Right atrium auricular region (tissue), 2 donors: ENCODE measurements around the gene SLC2A10. TPM values are rescaled to one million over a fixed set of nuclear protein-coding genes. Genes with fewer than 3 reads are reported as not detected.
"Not testable (repeated sequence)": the region's sequence is repeated elsewhere in the genome, so short reads cannot be mapped to it uniquely, and the experiment has no call there.

Experiments
- DNase-seq: peaks from one replicate; pipeline ENCODE4 v3.0.0-alpha.2; 2019; ENCODE audit warnings: low spot score
- H3K27ac ChIP-seq, 2 donors: fragments of 200-600 bp; sonication (generic); 1 replicate in 1 of 2; 2 replicates in 1 of 2; pipeline ENCODE4 v1.5.1; 2016 to 2019
- H3K27me3 ChIP-seq, 2 donors: fragments of 200-600 bp; sonication (generic); one replicate each; pipeline versions ENCODE4 v1.5.1 to v1.6.0; 2017 to 2019
- H3K36me3 ChIP-seq: fragments of 200-600 bp; sonication (generic); one replicate; pipeline ENCODE4 v1.5.1; 2016
- H3K4me1 ChIP-seq, 2 donors: fragments of 200-600 bp; sonication (generic); one replicate each; pipeline versions ENCODE4 v1.5.1 to v1.6.0; 2017 to 2019
- H3K4me3 ChIP-seq, 2 donors: fragments of 200-600 bp; sonication (generic); 1 replicate in 1 of 2; 2 replicates in 1 of 2; pipeline ENCODE4 v1.5.1; 2017 to 2019; ENCODE audit warnings: mild to moderate bottlenecking in 1 of 2, moderate library complexity in 1 of 2
- H3K9me3 ChIP-seq, 2 donors: fragments of 200-600 bp; sonication (generic); one replicate each; pipeline ENCODE4 v1.5.1; 2019
- CTCF ChIP-seq, 2 donors: fragments of 200-600 bp; sonication (generic); IDR thresholded peaks; one replicate each; pipeline ENCODE4 v1.5.1; 2019; ENCODE audit warnings: antibody characterized with exemption in 2 of 2
- total RNA-seq, 2 donors: library from RNA; depleted of rRNA; stranded (reverse); fragments of >200 nt; gene quantifications; one replicate each; pipeline ENCODE4 v1.1.0, GENCODE V29; 2016

Gene SLC2A10
- total RNA-seq, 2 donors from 2014 or later: 5.6 to 6.4 TPM

DNA sequence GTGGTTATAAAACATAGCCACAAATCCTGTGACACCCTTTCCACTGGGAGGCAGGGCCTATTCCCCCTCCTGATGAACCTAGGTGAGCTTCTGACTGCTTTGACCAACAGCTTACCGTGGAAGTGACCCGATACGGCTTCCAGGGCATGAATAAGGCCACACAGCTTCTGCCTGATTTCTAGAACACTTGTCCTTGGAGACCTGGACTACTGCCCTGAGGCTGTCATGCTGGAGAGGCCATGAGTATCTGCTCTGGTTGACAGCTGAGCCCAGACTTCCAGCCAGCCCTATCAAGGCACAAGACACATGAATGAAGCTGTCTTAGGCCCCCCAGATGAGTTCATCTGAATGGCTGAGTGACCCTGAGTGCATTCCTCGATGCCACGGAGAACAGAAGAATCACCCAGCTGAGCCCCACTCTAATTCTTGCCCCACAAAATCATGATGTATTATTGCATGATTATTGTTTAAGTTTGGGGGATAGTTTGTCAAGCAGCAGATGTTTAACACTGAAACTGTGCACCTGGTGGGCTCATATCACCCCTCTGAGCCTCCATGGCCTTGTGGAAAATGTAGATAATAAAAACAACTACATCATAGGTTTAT lies 36.8 kb upstream of the SLC2A10 start:
- DNase-seq: no peak
- Histone ChIP-seq H3K27me3 (no peaks in the 10 kb centered on the region), H3K27ac (no peak overlapping the region), H3K4me1 (no peaks in the 10 kb centered on the region), H3K36me3 (no peaks in the 10 kb centered on the region), H3K9me3 (peaks cover 0 to 18% of the 10 kb centered on the region in 2 donors), H3K4me3 (no peak overlapping the region)
- no peak for TF ChIP-seq CTCF (IDR thresholded peaks at IDR 0.05)

GRCh38 chr20:46673394-46674252 lies 35.8 kb upstream of the SLC2A10 start:
- Histone ChIP-seq H3K27me3 (no peaks in the 10 kb centered on the region), H3K27ac (no peak overlapping the region), H3K4me1 (no peaks in the 10 kb centered on the region), H3K4me3 (no peak overlapping the region), H3K9me3 (peaks cover 0 to 18% of the 10 kb centered on the region in 2 donors), H3K36me3 (no peaks in the 10 kb centered on the region)
- DNase-seq: no peak
- TF ChIP-seq CTCF (IDR thresholded peaks at IDR 0.05): no peak

DNA sequence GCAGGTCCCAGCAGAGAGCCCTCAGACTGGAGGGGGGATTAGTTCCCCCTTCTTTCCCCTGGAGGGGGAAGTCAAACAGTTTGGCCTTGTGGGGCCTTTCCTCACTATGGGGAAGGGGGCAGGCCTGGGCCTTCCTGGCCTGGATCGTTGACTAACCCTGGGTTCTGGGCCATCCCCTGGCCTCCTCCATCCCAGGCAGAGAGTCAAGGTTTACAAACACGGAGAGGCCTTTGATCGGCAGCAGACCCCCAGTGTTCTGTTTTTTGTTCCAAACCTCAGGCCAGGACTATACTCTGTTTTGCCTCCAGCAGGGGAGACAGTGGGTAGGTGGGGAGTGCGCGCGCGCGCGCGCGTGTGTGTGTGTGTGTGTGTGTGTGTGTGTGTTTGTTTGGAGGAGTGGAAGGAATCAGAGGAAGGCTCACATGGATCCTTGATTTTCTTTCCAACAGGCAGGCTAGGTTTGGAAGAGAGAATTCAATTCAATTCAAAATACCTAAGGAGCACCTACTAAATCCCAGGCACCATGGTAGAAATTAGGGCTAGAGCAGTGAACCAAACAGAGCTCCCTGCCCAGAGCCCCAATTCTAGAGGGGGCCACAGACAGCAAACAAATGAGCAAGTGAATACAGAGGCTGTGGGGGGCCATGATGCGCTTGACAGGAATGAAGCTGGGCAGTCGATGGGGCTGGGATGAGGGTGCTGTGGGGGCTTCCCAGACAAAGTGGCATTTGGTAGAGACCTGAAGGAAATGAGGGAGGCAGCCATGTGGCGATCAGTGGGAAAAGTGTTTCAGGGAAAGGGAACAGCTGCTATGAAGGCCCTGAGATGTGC lies 35.0 kb upstream of the SLC2A10 start:
- H3K4me1 ChIP-seq: no peaks in the 10 kb centered on the region
- DNase-seq: no peak
- H3K27ac ChIP-seq: no peak overlapping the region
- H3K4me3 ChIP-seq: no peak overlapping the region
- no peaks in the 10 kb centered on the region for H3K27me3 ChIP-seq
- TF ChIP-seq CTCF (IDR thresholded peaks at IDR 0.05): no peak
- no peaks in the 10 kb centered on the region for H3K36me3 ChIP-seq
- H3K9me3 ChIP-seq: peaks cover 0 to 18% of the 10 kb centered on the region in 2 donors

GRCh38 chr20:46676649-46677316 lies 32.7 kb upstream of the SLC2A10 start:
- not testable (repeated sequence) for H3K9me3 ChIP-seq, H3K36me3 ChIP-seq, H3K27me3 ChIP-seq, H3K4me1 ChIP-seq, H3K27ac ChIP-seq, DNase-seq, H3K4me3 ChIP-seq

- Histone ChIP-seq H3K27ac (no peak overlapping the region), H3K27me3 (no peaks in the 10 kb centered on the region), H3K4me3 (no peak overlapping the region), H3K36me3 (no peaks in the 10 kb centered on the region), H3K9me3 (no peaks in the 10 kb centered on the region), H3K4me1 (peaks cover 0 to 3% of the 10 kb centered on the region in 2 donors)
- no peak for TF ChIP-seq CTCF (IDR thresholded peaks at IDR 0.05)
- DNase-seq: no peak
Observed at GRCh38 chr20:46677608-46678007, 31.8 kb upstream of the SLC2A10 start.
